GM23248 (cell line): ENCODE data around the gene ELMO1. TPM values are rescaled to one million over a fixed set of nuclear protein-coding genes. Genes with fewer than 3 reads are reported as not detected.

Experiments used
- DNase-seq: peaks from one replicate; pipeline ENCODE4 v3.0.0-alpha.2; 2015
- H2AFZ ChIP-seq: fragments of 200-600 bp; sonication (generic); 2 replicates; pipeline ENCODE4 v1.6.1; 2016; ENCODE audit warnings: antibody characterized with exemption
- H3F3A ChIP-seq: fragments of 200-600 bp; sonication (generic); 2 replicates; pipeline ENCODE4 v1.6.1; 2016; ENCODE audit warnings: mild to moderate bottlenecking, antibody characterized with exemption, mixed run types; ENCODE audit not compliant: insufficient read depth
- H3K27ac ChIP-seq: fragments of 200-600 bp; sonication (generic); 2 replicates; pipeline ENCODE4 v1.5.1; 2016; ENCODE audit warnings: mild to moderate bottlenecking
- H3K27me3 ChIP-seq: fragments of 200-600 bp; sonication (generic); replicated peaks from 2 replicates; pipeline ENCODE4 v1.6.1; 2016; ENCODE audit warnings: mild to moderate bottlenecking; ENCODE audit not compliant: insufficient read depth
- H3K36me3 ChIP-seq: fragments of 200-600 bp; sonication (generic); 2 replicates; pipeline ENCODE4 v1.6.1; 2016; ENCODE audit warnings: low read depth, mild to moderate bottlenecking
- H3K4me1 ChIP-seq: fragments of 200-600 bp; sonication (generic); 2 replicates; pipeline ENCODE4 v1.6.1; 2016; ENCODE audit warnings: mild to moderate bottlenecking; ENCODE audit not compliant: insufficient read depth
- H3K4me2 ChIP-seq: fragments of 200-600 bp; sonication (generic); one replicate; pipeline ENCODE4 v1.6.1; 2016; ENCODE audit warnings: mild to moderate bottlenecking; ENCODE audit not compliant: unreplicated experiment
- H3K4me3 ChIP-seq: fragments of 200-600 bp; sonication (generic); 2 replicates; pipeline ENCODE4 v1.5.1; 2016; ENCODE audit warnings: mild to moderate bottlenecking
- H3K79me2 ChIP-seq: fragments of 200-600 bp; sonication (generic); 2 replicates; pipeline ENCODE4 v1.6.1; 2016; ENCODE audit warnings: mild to moderate bottlenecking; ENCODE audit not compliant: insufficient read depth
- H3K9ac ChIP-seq: fragments of 200-600 bp; sonication (generic); 2 replicates; pipeline ENCODE4 v1.6.1; 2016; ENCODE audit warnings: mild to moderate bottlenecking
- H3K9me2 ChIP-seq: fragments of 200-600 bp; sonication (generic); 2 replicates; pipeline ENCODE4 v1.6.1; 2016; ENCODE audit warnings: mixed run types, mild to moderate bottlenecking, moderate library complexity; ENCODE audit not compliant: insufficient read depth
- H3K9me3 ChIP-seq: fragments of 200-600 bp; sonication (generic); one replicate; pipeline ENCODE4 v1.6.1; 2017; ENCODE audit warnings: low read depth
- H4K20me1 ChIP-seq: fragments of 200-600 bp; sonication (generic); 2 replicates; pipeline ENCODE4 v1.6.0; 2016; ENCODE audit not compliant: insufficient read depth
- EZH2 ChIP-seq: fragments of 200-600 bp; sonication (generic); IDR thresholded peaks from 2 replicates; pipeline ENCODE4 v1.6.1; 2018; ENCODE audit warnings: antibody characterized with exemption, mild to moderate bottlenecking; ENCODE audit not compliant: insufficient read depth, poor library complexity, severe bottlenecking
- EZH2phosphoT487 ChIP-seq: fragments of 200-600 bp; sonication (generic); IDR thresholded peaks from 2 replicates; pipeline ENCODE4 v1.6.1; 2018; ENCODE audit warnings: antibody characterized with exemption, moderate library complexity, mild to moderate bottlenecking, low read depth; ENCODE audit not compliant: insufficient read depth
- WGBS, 2 experiments: methylation state at CpG; one replicate each; pipeline ENCODE4 v1.1.6; 2015 to 2017; ENCODE audit warnings: low lambda C conversion rate in 2 of 2, low coverage in 1 of 2; ENCODE audit errors: missing lambda C conversion rate in 2 of 2; 5-methylcytosine and 5-hydroxymethylcytosine counted together
- in situ Hi-C: fragments of 300-500 bp; cut with MboI; formaldehyde crosslinking; loops from 2 replicates; pipeline ENCODE4 v1.15.0; 2020
- polyA plus RNA-seq: library from polyadenylated mRNA; unstranded; fragments of >200 nt; fragmentation: Nextera tagmentation; extraction: Ambion mirVana; gene quantifications from 2 replicates; pipeline ENCODE4 v1.2.1, GENCODE V29; 2016
- total RNA-seq: library from RNA; depleted of rRNA; stranded (reverse); fragments of >200 nt; shearing (Covaris generic); gene quantifications from 2 replicates; pipeline ENCODE4 v1.2.3, GENCODE V29; 2014

The ELMO1 gene
- total and polyA plus RNA-seq, 2 experiments from 2014 or later: not detected

DNA sequence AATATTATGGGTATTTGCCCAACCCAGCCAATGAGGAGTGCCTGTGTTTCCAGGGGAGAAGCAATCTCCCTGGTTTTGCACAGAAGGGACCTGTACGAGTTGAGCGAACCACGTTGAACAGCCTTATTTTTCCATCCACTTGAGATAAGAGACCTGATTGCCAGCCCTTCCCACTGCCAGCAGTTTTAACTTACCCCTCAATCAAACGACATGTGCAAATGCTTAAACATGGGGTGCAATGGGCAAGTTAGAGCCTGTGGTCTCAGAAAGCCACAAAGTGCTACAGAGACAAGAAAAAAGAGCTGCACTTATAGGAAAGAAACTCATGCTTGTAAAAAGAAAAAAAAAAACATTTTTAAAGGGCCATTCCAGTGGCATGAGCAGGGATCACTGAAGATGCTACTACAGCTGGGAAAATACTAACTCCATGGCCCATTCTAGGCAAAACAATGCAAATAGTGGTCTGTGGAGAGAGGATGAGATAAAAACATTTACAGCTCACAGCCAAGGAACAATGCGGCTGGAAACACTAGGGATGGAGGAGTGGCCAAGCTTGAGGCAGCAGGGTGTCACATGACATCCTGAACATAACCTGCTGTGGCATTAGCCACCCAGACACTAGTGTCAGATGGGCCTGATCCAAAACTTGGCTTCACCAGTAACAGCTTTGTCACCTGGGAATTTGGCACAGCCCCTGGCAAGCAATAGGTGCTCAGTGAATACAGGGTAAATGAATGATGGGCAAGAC, 162.8 kb downstream of the ELMO1 start:
- no peak overlapping the region for H3K9ac ChIP-seq
- H3K4me3 ChIP-seq: no peak overlapping the region
- H3K27me3 ChIP-seq: no peaks in the 10 kb centered on the region
- H4K20me1 ChIP-seq: no peaks in the 10 kb centered on the region
- no peaks in the 10 kb centered on the region for H3K9me3 ChIP-seq
- H3F3A ChIP-seq: no peaks in the 10 kb centered on the region
- no peaks in the 10 kb centered on the region for H3K36me3 ChIP-seq
- no peak for TF ChIP-seq EZH2phosphoT487
- 53 to 58% methylated on average over 5 of the region's 5 CpGs for WGBS, 2 experiments
- H2AFZ ChIP-seq: no peak overlapping the region
- no peak overlapping the region for H3K27ac ChIP-seq
- no peaks in the 10 kb centered on the region for H3K4me1 ChIP-seq
- H3K9me2 ChIP-seq: no peaks in the 10 kb centered on the region
- no peaks in the 10 kb centered on the region for H3K79me2 ChIP-seq
- no peak overlapping the region for H3K4me2 ChIP-seq
- in situ Hi-C loops: no loop called here
- no peak for DNase-seq

DNA sequence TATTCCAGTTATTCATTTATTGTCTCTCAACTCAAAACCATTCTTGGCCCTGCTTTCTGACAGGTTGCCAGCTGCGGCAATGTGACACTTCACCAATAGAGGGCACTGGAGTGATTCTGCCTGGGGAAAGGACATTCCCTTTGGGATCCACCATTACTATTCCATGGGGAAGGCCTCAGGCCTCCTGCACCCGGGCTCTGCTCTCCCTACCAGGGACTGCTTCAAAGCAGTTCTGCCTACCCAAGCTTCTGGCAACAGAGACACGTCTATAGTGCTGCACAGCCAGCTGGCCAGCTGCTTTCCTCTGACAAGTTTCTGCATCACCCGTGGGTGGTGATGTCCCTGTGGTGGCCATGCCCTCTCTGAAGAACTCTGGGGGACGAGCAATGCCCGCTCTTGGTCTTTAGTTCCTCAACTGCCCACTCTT, 163.8 kb downstream of the ELMO1 start:
- H4K20me1 ChIP-seq: no peaks in the 10 kb centered on the region
- H3K4me2 ChIP-seq: no peak overlapping the region
- in situ Hi-C loops: no loop called here
- H3K9me3 ChIP-seq: no peaks in the 10 kb centered on the region
- H3K27ac ChIP-seq: no peak overlapping the region
- H3K79me2 ChIP-seq: no peaks in the 10 kb centered on the region
- H3K4me1 ChIP-seq: no peaks in the 10 kb centered on the region
- no peaks in the 10 kb centered on the region for H3K9me2 ChIP-seq
- DNase-seq: peak; percentile 2
- no peaks in the 10 kb centered on the region for H3F3A ChIP-seq
- H3K4me3 ChIP-seq: no peak overlapping the region
- 54 to 61% methylated on average over 6 of the region's 6 CpGs for WGBS, 2 experiments
- no peak overlapping the region for H3K9ac ChIP-seq
- no peaks in the 10 kb centered on the region for H3K36me3 ChIP-seq
- H2AFZ ChIP-seq: no peak overlapping the region
- H3K27me3 ChIP-seq: no peaks in the 10 kb centered on the region
- TF ChIP-seq EZH2phosphoT487 (no peak), EZH2 (no peak)

DNA sequence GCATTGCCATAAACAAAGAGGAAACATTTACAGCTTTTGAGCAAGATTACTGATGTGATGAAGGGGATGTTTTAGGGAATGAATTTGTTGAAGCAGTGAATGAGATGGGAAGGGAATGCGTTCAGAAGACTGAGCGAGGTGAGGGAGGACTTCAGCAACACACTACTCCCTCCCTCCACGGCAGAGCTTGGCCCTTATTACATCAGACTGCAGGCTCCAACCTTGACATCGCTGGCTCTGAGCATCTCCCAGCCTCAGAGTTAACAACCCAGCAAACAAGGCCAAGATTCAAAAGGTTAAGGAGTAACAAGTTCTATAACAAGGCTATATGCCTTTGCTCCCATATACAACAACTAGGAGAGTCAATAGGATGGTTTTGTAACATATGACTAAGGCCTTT, 164.4 kb downstream of the ELMO1 start:
- no peak overlapping the region for H2AFZ ChIP-seq
- no peak overlapping the region for H3K27ac ChIP-seq
- H3K9ac ChIP-seq: no peak overlapping the region
- H3K9me2 ChIP-seq: no peaks in the 10 kb centered on the region
- TF ChIP-seq EZH2phosphoT487 (no peak), EZH2 (no peak)
- in situ Hi-C loops: no loop called here
- no peaks in the 10 kb centered on the region for H3F3A ChIP-seq
- H3K4me3 ChIP-seq: no peak overlapping the region
- no peak for DNase-seq
- no peaks in the 10 kb centered on the region for H3K4me1 ChIP-seq
- WGBS, 2 experiments: 61 to 63% methylated on average over 4 of the region's 4 CpGs
- H3K4me2 ChIP-seq: no peak overlapping the region
- H3K36me3 ChIP-seq: no peaks in the 10 kb centered on the region
- H3K79me2 ChIP-seq: no peaks in the 10 kb centered on the region
- no peaks in the 10 kb centered on the region for H3K27me3 ChIP-seq
- no peaks in the 10 kb centered on the region for H4K20me1 ChIP-seq
- no peaks in the 10 kb centered on the region for H3K9me3 ChIP-seq

GRCh38 chr7:37283716-37284115, 164.9 kb downstream of the ELMO1 start:
- H3K27ac ChIP-seq: no peak overlapping the region
- TF ChIP-seq EZH2phosphoT487 (no peak), EZH2 (no peak)
- H2AFZ ChIP-seq: no peak overlapping the region
- H3K9me3 ChIP-seq: no peaks in the 10 kb centered on the region
- H3K4me1 ChIP-seq: no peaks in the 10 kb centered on the region
- H3K4me3 ChIP-seq: no peak overlapping the region
- no peaks in the 10 kb centered on the region for H3F3A ChIP-seq
- no peak overlapping the region for H3K9ac ChIP-seq
- H3K4me2 ChIP-seq: no peak overlapping the region
- H3K9me2 ChIP-seq: no peaks in the 10 kb centered on the region
- DNase-seq: no peak
- no peaks in the 10 kb centered on the region for H3K27me3 ChIP-seq
- H3K36me3 ChIP-seq: no peaks in the 10 kb centered on the region
- no peaks in the 10 kb centered on the region for H4K20me1 ChIP-seq
- H3K79me2 ChIP-seq: no peaks in the 10 kb centered on the region
- in situ Hi-C loops: no loop called here
- 15 to 23% methylated on average over 4 of the region's 4 CpGs for WGBS, 2 experiments

- Histone ChIP-seq H4K20me1 (no peaks in the 10 kb centered on the region), H3K27ac (no peak overlapping the region), H3K4me3 (no peak overlapping the region), H3K36me3 (no peaks in the 10 kb centered on the region), H3F3A (no peaks in the 10 kb centered on the region), H3K27me3 (no peaks in the 10 kb centered on the region), H3K9me3 (no peaks in the 10 kb centered on the region), H3K4me2 (no peak overlapping the region), H3K9me2 (no peaks in the 10 kb centered on the region), H3K4me1 (no peaks in the 10 kb centered on the region), H2AFZ (no peak overlapping the region), H3K79me2 (no peaks in the 10 kb centered on the region), H3K9ac (no peak overlapping the region)
- TF ChIP-seq EZH2phosphoT487 (no peak), EZH2 (no peak)
- in situ Hi-C loops: no loop called here
- 15 to 16% methylated on average over 3 of the region's 3 CpGs for WGBS, 2 experiments
- no peak for DNase-seq
These were observed 165.7 kb downstream of the ELMO1 start for GRCh38 chr7:37282927-37283326.
